Gastroesophageal sphincter (tissue), 3 donors: ENCODE measurements around the gene TYW3.

Experiments
- CTCF ChIP-seq, 4 experiments: fragments of 200-600 bp in 2 of 4; fragments of 450-650 bp in 2 of 4; sonication (generic) in 1 of 4; IDR thresholded peaks; one replicate each; pipeline ENCODE4 v1.5.1; 2017 to 2019; ENCODE audit warnings: antibody characterized with exemption in 4 of 4, mild to moderate bottlenecking in 2 of 4, moderate library complexity in 2 of 4
- POLR2A ChIP-seq, 2 donors: fragments of 450-650 bp; IDR thresholded peaks; one replicate each; pipeline ENCODE4 v1.6.1; 2017; ENCODE audit warnings: antibody characterized with exemption in 2 of 2, mild to moderate bottlenecking in 2 of 2, moderate library complexity in 1 of 2
- POLR2AphosphoS5 ChIP-seq: sonication (generic); formaldehyde crosslinking; IDR thresholded peaks from one replicate; pipeline ENCODE4 v1.6.1; 2017; ENCODE audit warnings: antibody characterized with exemption

GRCh38 chr1:74791491-74791890 lies 58.5 kb downstream of the TYW3 start:
- TF ChIP-seq POLR2AphosphoS5: no peak
- TF ChIP-seq CTCF (IDR thresholded peaks at IDR 0.05): no peak
- TF ChIP-seq POLR2A (IDR thresholded peaks at IDR 0.05): no peak
